Thyroid gland (tissue), 4 donors: ENCODE data around the gene FIBP.
A peak's percentile ranks its signal among the peaks of the same experiment; 100 is the strongest.

Experiments
- POLR2A ChIP-seq, 2 donors: fragments of 450-650 bp; IDR thresholded peaks; one replicate each; pipeline ENCODE4 v1.6.1; 2017; ENCODE audit warnings: antibody characterized with exemption in 2 of 2, mild to moderate bottlenecking in 2 of 2, moderate library complexity in 1 of 2
- TF ChIP-seq, protein P1 (sequence below), 6 experiments: fragments of 200-600 bp in 3 of 6; fragments of 450-650 bp in 3 of 6; sonication (generic) in 3 of 6; IDR thresholded peaks; one replicate each; pipeline ENCODE4 v1.5.1; 2016 to 2019; ENCODE audit warnings: antibody characterized with exemption in 6 of 6, mild to moderate bottlenecking in 2 of 6, inconsistent platforms in 1 of 6, moderate library complexity in 1 of 6

DNA sequence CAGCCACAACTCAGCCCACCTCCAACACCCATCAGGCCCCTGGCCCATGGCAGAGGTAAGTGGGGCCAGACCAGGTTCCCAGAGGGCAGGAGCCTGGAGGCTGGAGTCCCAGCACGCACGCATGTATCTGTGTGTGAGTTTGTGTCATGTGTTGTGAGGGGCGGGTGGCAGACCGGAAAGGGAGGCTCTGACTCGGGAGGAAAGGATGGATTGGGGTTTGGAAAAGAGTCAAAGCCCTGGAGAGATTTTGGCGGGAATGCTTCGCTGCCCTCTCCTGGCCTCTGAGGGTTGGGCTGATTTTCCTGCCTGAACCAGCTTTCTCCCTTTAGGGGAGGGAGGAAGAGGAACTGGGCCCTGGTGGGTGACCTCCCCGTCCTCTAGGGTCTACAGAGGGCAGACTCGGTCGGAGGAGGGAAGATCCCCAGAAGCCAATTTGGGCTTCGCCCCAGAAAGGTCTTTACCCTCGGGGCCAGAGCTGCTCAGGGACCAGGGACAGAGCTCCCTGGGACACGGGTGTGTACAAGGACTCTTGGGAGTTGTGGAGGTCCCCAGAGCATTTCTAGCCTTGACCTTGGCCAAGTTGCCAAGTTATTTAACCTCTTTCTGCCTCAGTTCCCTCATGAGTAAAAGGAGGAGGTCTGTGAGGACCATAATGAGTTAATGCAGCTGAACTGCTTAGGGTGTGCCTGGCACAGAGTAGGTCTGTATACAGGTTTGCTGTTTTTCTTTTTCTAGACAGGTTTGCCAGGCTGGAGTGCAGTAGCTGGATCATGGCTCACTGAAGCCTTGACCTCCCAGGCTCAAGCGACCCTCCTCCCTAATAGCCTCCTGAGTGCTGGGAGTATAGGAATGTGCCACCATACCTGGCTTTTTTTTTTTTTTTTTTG lies 23.7 kb upstream of the FIBP start:
- TF ChIP-seq, protein P1, sequence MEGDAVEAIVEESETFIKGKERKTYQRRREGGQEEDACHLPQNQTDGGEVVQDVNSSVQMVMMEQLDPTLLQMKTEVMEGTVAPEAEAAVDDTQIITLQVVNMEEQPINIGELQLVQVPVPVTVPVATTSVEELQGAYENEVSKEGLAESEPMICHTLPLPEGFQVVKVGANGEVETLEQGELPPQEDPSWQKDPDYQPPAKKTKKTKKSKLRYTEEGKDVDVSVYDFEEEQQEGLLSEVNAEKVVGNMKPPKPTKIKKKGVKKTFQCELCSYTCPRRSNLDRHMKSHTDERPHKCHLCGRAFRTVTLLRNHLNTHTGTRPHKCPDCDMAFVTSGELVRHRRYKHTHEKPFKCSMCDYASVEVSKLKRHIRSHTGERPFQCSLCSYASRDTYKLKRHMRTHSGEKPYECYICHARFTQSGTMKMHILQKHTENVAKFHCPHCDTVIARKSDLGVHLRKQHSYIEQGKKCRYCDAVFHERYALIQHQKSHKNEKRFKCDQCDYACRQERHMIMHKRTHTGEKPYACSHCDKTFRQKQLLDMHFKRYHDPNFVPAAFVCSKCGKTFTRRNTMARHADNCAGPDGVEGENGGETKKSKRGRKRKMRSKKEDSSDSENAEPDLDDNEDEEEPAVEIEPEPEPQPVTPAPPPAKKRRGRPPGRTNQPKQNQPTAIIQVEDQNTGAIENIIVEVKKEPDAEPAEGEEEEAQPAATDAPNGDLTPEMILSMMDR (IDR thresholded peaks at IDR 0.05), result peak in 1 of 6 experiments; percentile 16
- no peak for TF ChIP-seq POLR2A (IDR thresholded peaks at IDR 0.05)
